GM18867 (cell line): ENCODE results near the gene PRKN.

Source experiments
- ATAC-seq: cut with Tn5 transposase; IDR thresholded peaks from one replicate; pipeline ENCODE4 v1.9.1; 2021; ENCODE audit warnings: mild to moderate bottlenecking, moderate library complexity; ENCODE audit not compliant: unreplicated experiment

The PRKN gene

DNA sequence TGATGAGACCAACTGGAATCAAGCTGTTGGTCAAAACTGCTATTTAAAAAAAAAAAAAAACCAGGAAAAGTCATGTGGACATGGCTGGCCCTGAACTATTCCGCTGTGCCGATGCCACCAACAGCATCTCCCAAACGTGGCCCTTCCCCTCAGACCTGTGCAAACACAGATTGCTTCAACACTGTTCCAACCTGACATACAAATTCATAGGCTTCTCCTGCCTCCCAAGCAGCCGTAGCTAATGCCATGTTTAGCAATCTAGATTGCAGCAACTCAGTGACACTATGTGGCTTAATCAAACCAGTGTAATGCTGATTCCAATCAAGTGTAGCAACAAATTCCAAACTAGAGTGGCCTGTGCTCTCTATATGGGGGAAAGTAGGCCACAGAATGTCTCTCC lies 16.2 kb downstream of the PRKN start:
- ATAC-seq, result no peak

DNA sequence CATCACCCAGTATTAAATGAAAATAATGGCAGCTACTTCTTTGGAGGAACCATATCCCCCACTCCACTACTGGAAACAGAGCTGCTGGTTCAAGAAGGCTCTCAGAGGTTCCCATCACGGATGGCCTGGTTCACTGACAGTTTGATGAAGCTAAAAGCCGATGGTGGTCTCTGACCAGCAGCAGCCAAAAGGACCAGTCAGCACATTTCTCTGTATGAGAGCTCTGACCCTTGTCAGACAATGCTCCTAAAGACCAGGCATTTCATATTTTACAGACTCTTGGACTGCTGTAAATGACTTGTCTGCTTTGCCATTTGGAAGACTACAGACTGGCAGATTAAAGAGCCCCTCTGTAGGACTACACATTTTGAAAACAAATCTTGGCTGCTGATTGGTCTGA lies 16.6 kb downstream of the PRKN start:
- no peak for ATAC-seq

DNA sequence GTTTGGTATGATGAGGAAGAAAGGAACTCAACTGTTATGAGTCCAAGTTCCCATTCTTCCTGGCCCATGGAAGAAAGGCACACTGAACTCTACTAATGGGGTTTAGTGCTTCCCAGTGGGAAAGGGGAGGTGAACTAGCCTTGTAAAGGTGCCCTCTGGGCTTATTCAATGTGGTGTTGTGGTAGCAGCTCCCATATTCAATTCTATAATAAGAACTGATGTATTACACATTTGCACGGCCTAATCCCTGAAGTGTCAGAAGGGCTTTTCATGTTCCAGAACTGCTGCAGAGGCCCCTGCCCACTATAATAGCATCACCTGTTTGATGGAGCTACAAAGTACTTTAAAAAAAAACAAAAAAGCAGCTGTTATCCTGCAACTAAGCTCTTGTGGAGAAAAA lies 17.1 kb downstream of the PRKN start:
- no peak for ATAC-seq

DNA sequence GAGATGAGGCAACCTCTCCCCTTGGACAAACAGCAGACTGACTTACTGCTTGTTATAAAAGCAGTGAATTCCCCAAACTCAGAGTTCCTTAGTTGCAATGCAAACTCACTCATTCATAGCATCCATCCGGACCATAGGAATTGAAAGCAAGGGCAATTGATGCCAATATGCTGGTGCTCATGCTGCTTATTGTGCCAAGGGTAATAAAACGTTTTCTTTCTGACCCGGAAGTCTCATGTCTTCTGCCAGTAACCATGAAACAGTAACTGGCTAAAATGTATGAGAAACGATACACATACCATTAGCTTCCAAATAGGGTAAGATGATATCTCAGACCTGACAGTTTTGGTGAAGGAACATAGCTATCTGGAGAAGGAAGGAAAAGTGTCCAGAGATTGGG lies 18.1 kb downstream of the PRKN start:
- ATAC-seq, result no peak

DNA sequence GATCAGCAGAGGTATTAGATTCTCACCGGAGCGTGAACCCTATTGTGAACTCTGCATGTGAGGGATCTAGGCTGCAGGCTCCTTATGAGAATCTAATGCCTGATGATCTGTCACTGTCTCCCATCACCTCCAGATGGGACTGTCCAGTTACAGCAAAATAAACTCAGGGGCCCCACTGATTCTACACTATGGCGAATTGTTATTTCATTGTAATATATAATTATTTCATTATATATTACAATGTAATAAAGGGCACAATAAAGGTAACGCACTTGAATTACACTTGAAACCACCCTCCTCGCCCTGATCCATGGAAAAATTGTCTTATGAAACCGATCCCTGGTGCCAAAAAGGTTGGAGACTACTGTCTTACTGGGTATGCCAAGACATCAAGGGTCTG lies 18.6 kb downstream of the PRKN start:
- ATAC-seq, result no peak

DNA sequence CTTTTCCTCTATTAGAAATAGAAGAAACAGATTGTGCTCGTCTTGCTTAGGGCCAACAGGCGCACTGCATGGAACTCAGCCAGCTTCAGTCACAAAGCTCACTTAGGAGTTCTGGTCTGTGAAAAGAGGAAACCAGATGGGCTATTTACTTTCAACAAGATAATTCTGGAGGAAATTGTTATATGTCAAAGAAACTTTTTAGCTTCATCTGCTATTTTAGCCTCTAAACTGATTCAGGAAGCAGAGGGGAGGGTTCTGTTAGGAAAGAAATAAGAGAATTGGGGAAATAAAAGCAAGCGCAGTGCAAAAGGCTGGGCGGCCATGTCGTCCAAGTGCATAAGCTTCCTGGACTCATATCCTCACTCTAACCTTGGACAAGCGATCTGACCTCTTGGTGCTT lies 21.3 kb downstream of the PRKN start:
- no peak for ATAC-seq

DNA sequence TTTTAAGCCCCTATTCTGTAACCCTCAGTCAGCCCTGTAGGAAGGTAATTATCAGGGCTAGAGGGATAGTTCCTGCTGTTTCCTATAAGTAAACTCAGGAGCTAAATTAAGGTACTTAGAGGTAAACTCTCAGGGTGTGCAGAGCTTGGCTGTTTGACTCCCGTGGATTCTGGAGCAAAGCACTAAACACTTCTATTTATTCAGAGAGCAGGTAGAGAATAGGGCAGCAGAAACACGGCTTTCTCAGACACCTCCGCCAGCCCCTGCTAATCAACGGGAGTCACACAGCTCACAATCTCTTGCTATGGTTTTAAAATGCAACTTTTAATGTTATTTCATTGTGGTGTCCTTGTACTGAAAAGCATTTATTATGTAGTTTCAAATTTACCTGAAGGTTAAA lies 21.8 kb downstream of the PRKN start:
- ATAC-seq, result no peak

DNA sequence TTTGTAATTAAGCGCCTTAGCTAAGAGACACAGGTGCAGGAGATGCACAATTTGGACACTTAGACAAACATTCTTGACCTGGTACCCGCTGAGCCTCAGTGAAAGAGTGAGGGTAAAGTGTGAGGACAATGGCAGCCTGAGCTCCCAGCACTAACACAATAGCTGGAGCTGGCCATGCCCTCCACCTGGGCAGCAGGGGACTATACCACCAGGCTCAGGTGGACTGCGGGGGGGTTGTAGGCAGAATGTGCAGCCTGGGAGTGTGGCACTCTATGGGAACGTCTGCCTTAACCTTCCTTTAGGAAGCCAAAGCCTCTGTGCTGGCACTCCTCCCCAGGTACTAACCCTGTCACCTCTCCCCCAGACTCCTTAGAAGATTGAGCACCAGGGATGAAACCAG lies 23.6 kb downstream of the PRKN start:
- no peak for ATAC-seq

DNA sequence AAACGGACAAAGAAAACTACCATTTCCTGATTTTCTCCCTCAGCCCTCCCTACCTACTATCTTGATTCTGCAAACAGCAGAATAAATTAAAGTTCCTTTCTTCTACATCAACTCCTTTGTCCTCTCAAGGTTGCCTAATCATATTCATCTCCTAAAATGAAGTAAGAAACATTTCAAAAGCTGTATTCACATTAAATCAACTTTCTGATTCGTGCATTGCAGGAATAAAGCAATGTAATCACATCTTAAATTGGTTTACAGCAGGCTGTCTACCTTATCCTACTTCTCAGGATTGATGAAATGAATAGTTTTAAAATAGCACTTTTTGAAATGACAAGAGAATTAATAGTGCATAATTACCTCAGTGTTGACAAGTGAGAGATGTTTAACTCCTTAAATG lies 25.1 kb downstream of the PRKN start:
- no peak for ATAC-seq

DNA sequence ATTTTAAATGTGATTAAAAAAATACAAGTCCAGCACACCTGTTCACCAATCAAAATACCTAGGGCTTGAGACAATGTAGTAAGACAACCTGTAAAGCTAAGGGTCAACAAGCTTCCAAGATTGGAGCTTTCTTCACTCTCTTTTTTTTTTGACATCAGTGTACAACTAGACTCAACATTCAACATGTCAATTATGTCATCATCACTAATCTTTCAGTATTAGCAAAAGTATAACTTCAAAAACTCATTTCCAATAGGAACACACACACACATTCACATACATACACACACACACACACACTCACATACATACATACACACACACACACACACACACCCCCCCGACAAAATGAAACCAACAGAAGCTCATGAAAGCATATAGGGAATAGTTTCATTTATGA lies 26.0 kb downstream of the PRKN start:
- no peak for ATAC-seq

DNA sequence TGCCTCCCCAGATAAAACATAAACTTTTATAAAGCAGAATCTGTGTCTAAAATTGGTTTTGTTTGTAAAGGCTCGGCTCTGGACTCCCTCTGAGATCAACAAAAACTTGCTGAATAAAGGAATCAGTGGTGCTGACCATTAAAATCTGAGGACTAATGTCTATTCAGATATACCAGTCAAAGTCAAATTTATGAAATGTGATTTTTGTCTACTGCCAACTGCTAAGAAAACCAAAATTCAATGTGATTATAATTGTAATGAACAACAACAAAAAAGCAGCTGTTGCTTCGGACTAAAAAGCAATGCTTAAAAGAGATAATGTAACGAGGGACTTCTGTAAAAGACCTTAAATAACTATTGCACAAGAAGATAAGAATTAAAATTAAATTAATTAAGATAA lies 26.6 kb downstream of the PRKN start:
- no peak for ATAC-seq

DNA sequence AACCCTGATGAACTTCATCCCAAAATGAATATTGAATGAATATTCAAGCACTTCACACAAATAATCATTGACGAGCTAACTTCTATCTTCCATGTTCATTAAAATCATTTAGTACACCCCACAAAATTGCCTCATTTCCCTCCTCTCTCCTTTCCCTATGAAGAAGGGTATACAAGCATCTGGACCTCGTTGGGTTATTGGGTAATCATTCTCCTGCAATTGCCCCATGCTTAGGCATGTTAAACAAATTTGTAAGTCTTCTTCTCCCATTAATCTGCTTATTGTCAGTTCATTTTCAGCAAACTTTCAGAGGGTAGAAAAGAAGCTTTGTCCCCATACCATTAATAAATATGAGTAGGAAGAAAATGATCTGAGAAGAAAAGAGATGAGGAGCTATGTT lies 27.6 kb downstream of the PRKN start:
- no peak for ATAC-seq

DNA sequence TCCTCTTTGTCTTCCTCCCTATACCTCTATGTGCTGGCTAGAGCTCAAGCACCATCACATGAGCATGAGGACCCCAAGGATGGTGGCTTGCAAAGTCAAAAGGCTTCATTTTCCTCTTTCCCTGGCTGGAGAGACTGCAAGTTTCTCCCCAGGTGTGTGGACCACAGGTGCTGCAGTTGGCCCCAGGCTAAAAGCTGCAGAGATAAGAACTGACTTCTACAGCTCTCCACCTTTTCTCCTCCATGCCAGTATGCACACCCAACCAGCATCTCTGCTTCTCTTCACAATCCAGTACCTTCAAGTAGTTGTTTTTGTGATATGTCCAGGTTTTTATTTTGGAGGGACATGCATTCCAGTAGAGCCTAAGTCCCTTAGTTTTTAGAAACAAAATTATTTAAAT lies 29.1 kb downstream of the PRKN start:
- no peak for ATAC-seq

DNA sequence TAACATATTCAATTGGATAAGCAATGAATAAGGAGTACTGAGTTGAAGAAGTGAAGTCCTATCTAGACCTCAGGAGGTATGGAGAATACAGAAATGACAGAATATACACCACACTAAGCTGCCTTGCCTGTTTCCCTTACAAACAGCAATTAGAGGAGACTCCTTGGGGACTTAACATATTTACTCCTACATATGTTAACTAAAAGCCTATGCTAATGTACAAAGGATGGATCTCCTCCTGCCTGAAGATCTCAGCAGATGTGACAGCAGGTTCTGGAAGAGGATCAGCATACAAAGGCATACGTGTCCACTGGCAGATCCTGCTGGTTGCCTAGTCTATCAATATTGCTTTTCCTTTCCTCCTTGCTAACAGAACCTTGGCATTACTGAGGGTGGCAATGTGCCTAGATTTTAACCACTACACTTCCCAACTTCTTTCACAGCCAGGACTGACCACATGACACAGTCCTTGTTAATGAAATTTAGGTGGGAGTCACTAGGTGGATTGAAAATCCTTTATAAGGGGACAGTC lies 29.6 kb downstream of the PRKN start:
- no peak for ATAC-seq

DNA sequence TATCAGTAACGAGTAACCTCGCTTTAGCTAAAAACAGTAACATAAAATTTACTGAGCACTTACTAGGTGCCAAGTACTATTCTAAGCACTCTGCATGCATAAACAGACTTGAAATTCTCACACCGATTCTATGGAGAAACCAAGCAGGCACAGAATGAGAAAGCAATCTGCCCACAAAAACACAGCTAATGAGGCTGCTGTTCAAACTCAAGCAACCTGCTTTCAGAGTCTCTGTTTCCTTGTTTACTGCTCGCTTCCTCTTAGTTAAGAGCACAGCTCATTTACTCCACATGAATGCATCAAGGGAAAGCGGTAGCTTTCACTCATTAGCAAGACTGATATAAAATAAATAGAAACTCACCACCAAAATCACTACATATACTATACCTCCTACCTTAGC lies 37.4 kb downstream of the PRKN start:
- ATAC-seq, result no peak

DNA sequence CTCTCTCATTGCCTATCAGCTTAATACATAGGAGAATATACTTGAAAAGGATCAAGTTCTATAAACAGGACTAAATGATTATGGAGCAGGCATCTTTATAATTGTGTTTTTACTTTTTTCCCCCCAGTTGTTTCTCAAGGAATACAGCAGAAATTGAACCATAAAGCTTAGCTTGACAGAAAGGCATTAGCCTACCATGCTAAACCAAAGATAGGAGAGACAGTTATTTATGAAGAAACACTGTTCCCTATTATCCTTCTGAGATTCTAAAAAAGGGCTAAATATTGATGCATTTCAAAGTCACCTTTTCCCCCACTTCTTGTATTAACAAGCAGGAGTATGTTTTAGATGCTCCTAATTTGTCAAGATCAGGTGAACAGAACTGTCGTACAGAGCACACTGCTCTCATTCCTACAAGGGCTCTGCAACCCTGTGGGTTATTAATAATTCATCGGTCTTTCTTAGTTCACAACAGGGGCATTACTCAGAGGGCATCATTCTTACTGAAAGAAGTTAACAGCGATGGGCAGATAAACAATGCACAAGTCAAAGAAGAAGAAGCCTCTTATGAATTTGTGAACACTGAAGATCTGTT lies 38.7 kb downstream of the PRKN start:
- ATAC-seq, result no peak

DNA sequence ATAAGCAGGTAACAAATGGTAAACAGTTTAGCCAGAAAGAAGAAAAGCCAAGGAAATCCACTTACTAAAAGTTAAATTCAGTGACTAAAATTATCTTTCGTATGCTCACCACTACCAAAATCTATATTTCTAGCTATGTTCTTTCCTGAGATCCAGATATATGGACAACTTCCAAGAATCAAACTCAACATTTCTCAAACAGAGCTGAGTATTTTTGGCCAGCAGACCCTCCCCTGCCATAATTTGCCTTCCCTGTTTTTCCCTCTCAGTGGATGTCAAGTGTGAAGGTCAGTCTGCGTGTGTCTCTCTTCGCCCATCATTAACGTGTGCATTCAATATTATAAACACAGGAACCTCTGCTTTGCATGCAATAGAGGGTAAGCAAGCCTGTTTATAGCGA lies 42.0 kb downstream of the PRKN start:
- ATAC-seq, result no peak

DNA sequence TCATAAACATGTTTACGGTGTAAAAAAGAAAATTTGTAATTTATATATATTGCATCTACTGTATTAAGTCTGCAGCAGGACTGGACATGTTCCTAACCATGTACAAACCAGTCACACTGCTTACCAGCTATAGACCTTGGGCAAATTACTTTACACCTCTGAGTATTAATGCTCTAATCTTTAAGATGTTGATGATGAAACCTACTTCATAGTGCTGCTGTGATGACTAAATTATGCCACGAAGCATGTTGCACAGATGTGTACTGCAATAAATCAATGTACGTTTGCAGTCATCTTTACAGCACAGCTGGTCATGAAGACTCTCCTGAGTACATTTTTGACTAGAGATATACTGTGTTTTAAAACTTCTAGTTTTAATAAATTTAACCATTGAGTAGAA lies 42.6 kb downstream of the PRKN start:
- ATAC-seq, result no peak

DNA sequence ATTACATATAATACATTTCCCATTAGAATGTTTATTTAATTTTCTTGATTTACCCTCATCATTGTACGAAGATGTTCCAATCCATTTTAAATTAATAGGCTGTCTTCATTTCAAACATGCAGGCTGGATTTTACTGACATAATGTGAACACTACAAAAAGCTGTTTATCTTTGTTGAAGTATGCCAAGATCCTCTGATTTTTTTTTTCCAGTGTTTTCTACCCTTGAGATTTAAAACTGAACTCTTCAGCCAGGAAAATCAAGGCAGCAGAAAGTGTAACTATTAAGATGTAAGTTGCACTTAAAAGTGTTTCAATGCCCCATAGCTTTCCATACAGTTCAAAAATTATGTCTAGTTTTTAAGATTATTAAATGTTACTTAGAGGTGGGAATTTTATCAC lies 43.5 kb downstream of the PRKN start:
- ATAC-seq, result no peak

DNA sequence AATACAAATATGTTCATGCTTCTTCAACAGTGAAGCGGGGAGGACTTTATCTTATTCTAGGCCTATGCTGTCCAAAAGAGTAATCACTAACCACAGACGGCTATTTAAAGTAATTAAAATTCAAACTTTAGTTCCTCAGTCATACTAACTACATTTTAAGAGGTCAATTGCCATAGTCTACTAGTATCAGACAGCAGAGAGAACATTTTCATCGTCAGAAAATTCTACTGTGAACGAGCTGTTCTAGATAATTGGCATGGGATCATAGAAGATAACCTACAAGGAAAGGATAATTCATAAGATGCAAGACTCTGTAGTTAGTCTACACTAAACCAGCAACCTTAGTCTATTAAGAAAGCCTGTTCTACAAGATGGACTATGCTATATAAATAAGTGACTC lies 44.4 kb downstream of the PRKN start:
- no peak for ATAC-seq

DNA sequence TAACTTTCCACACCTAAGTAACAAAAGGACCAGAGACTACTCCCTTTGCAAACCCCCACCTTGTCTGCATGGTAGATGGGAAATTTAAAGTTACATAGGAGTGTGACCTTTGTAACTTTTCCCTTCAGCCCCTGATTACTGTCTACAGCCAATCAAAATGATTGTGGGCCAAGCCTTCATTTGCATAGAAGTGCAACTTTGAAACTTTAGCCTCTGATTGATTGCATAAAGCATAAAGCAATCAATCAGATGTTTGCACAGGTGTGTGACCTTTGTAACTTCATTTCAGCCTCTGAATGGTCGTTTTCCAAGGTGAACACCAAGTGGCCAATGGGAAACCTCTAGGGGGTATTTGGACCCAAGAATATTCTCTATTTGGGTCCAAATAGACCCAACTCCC lies 46.1 kb downstream of the PRKN start:
- ATAC-seq, result no peak

DNA sequence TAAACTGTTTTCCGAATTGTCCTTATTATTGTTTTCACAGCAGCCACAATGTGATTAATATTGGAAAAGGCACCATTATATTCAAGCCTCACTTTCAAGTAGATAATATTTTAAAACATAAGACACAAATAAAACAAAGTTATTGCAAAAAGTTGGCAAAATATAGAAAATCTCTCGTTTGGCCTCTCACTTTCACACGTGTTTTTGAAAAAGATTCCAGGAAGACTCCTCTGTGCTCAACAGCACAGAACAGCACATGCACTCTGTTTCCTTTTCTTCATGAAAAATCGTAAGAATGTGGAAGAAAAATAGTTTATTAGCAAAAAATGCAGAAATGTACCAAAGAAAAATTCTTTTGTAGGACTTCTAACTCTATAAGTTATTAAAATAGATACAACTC lies 46.7 kb downstream of the PRKN start:
- ATAC-seq, result no peak

DNA sequence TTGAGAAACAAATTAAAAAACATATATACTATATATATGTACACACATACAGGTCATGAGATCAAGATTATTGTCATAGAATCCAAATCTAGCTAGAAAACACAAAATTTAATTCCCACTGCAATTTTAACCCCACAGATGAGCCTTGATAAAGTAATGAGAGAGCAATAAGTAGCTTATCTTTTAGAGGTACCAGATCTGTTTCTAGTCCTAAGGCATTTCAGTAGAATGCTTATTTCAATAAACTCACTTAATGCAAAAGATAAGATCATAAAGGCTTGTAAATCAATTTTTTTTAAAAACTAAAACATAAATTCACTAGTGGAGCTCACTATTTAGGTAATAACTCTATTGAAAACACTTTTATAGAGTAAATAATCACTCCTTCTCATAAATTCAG lies 47.2 kb downstream of the PRKN start:
- ATAC-seq, result no peak

DNA sequence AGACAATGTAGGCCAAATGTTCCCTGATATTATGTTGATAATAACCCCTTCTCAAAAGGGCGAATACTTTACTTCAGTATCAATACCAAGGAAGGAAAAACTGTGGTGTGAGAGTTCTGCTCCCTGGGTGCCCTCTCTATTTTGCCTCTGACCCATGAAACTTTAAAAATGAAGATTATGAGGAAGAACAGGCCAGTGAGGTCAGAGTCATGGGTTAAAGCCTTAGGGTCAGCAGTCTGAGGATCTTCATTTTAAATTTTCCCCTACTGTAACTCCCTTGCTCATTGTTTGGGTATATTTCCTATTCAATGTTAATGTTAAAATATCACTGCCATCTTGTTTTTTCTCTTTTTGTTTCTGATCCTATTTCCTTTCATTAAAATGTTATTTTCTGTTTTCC lies 47.9 kb downstream of the PRKN start:
- ATAC-seq, result no peak
